GM12878 (cell line): ENCODE results near the gene MRTFA. TPM values are rescaled to one million over a fixed set of nuclear protein-coding genes. Genes with fewer than 3 reads are reported as not detected.
A peak's percentile ranks its signal among the peaks of the same experiment; 100 is the strongest.

Experiments used
- ATAC-seq: fragments of 200-7000 bp; cut with Tn5 transposase; 3 replicates; pipeline ENCODE4 v1.9.1; 2020; ENCODE audit warnings: mild to moderate bottlenecking, moderate library complexity
- BruUV-seq: library from RNA; stranded (reverse); fragments of 400-500 nt; replicated peaks from 2 replicates; lab custom pipeline; 2021; lab: Mats Ljungman, UMichigan
- CTCF ChIA-PET: fragments of 300-600 bp; sonication (Branson Sonifier 250); formaldehyde crosslinking; extraction: SDS; loops from one replicate; lab custom pipeline; 2021; ENCODE audit warnings: inconsistent platforms; lab: Yijun Ruan, JAX
- POLR2A ChIA-PET: fragments of 350-600 bp; formaldehyde crosslinking; extraction: SDS; loops from one replicate; lab custom pipeline; 2021; ENCODE audit warnings: inconsistent platforms; lab: Charles Lee
- RAD21 ChIA-PET: fragments of 300-600 bp; sonication (Branson Sonifier 250); formaldehyde crosslinking; loops from one replicate; lab custom pipeline; 2023; ENCODE audit warnings: antibody characterized with exemption; ENCODE audit not compliant: unreplicated experiment; lab: Charles Lee
- SMC1A ChIA-PET: fragments of 300-600 bp; sonication (Branson Sonifier 250); formaldehyde crosslinking; loops from one replicate; lab custom pipeline; 2023; ENCODE audit not compliant: unreplicated experiment, uncharacterized antibody; lab: Charles Lee
- DNase-seq: peaks from one replicate; pipeline ENCODE4 v3.0.0-alpha.2; 2011; ENCODE audit warnings: low read depth, low spot score
- FAIRE-seq: peaks from 3 replicates; lab custom pipeline; 2011; peaks lifted over from hg19 to GRCh38; lab: Jason Lieb, UNC
- H2AFZ ChIP-seq: 2 replicates; pipeline ENCODE4 v1.6.0; 2011; ENCODE audit warnings: low read depth, low read length, control low read depth; ENCODE audit not compliant: control insufficient read depth
- H3K27ac ChIP-seq: 2 replicates; pipeline ENCODE4 v1.5.1; 2011; ENCODE audit warnings: control low read depth; ENCODE audit not compliant: control insufficient read depth, insufficient read depth
- H3K27me3 ChIP-seq, 2 experiments: replicated peaks in 1 of 2; 2 replicates each; pipeline versions ENCODE4 v1.6.0 to v1.6.1; 2011; ENCODE audit warnings: low read length in 1 of 2; ENCODE audit not compliant: control insufficient read depth in 2 of 2, insufficient read depth in 2 of 2
- H3K36me3 ChIP-seq, 2 experiments: 2 replicates each; pipeline ENCODE4 v1.5.1; 2011; ENCODE audit warnings: low read length in 1 of 2; ENCODE audit not compliant: control insufficient read depth in 2 of 2, insufficient read depth in 2 of 2
- H3K4me1 ChIP-seq: 2 replicates; pipeline ENCODE4 v1.6.1; 2011; ENCODE audit warnings: mild to moderate bottlenecking, low read length, moderate library complexity, mixed read lengths; ENCODE audit not compliant: control insufficient read depth, insufficient read depth
- H3K4me2 ChIP-seq: 2 replicates; pipeline ENCODE4 v1.6.0; 2011; ENCODE audit warnings: control low read depth; ENCODE audit not compliant: control insufficient read depth, insufficient read depth
- H3K4me3 ChIP-seq: fragments of 200-600 bp; sonication (generic); 2 replicates; pipeline ENCODE4 v1.5.1; 2016
- H3K79me2 ChIP-seq: 2 replicates; pipeline ENCODE4 v1.6.0; 2011; ENCODE audit warnings: low read length; ENCODE audit not compliant: control insufficient read depth, insufficient read depth
- H3K9ac ChIP-seq: 2 replicates; pipeline ENCODE4 v1.8.0; 2011; ENCODE audit warnings: low read length, control low read depth, mixed read lengths; ENCODE audit not compliant: control insufficient read depth, insufficient read depth
- H3K9me3 ChIP-seq: replicated peaks from 3 replicates; pipeline ENCODE4 v1.5.1; 2011; ENCODE audit warnings: mild to moderate bottlenecking, low read length; ENCODE audit not compliant: control insufficient read depth, insufficient read depth
- H4K20me1 ChIP-seq: 2 replicates; pipeline ENCODE4 v1.6.0; 2011; ENCODE audit not compliant: control insufficient read depth, insufficient read depth
- FOS ChIP-seq: IDR thresholded peaks from 3 replicates; pipeline ENCODE4 v1.6.1; 2011; ENCODE audit warnings: borderline replicate concordance; ENCODE audit not compliant: insufficient read length; ENCODE audit errors: extremely low read depth
- MEF2A ChIP-seq: IDR thresholded peaks from 2 replicates; pipeline ENCODE4 v1.6.1; 2011; ENCODE audit warnings: low read depth, mild to moderate bottlenecking, low read length, moderate library complexity; ENCODE audit not compliant: insufficient read depth
- POLR2A ChIP-seq: IDR thresholded peaks from 2 replicates; pipeline ENCODE4 v1.6.1; 2011; ENCODE audit warnings: low read depth, mild to moderate bottlenecking, low read length
- RB1 ChIP-seq: fragments of 450-650 bp; formaldehyde crosslinking; IDR thresholded peaks from 2 replicates; pipeline ENCODE4 v1.6.1; 2017; ENCODE audit warnings: mild to moderate bottlenecking, borderline replicate concordance
- WGBS: methylation state at CpG from one replicate; pipeline ENCODE4 v1.1.6; 2016; ENCODE audit warnings: low lambda C conversion rate; ENCODE audit not compliant: insufficient replicate concordance, insufficient coverage; ENCODE audit errors: missing lambda C conversion rate; 5-methylcytosine and 5-hydroxymethylcytosine counted together
- in situ Hi-C: fragments of 300-500 bp; cut with MboI; formaldehyde crosslinking; loops from 9 replicates; pipeline ENCODE4 v1.14.3; 2018; ENCODE audit warnings: mixed read lengths
- intact Hi-C: fragments of 100-400 bp; cut with micrococcal nuclease; formaldehyde crosslinking; loops from one replicate; pipeline ENCODE4 v1.14.2; 2022; ENCODE audit not compliant: unreplicated experiment
- polyA plus RNA-seq, 11 experiments: library from polyadenylated mRNA; depleted of rRNA in 4 of 11; unstranded in 6 of 11; stranded (reverse) in 5 of 11; fragments of >200 nt; fragmentation: Nextera tagmentation in 4 of 11; fragmentation: Illumina TruSeq in 1 of 11; extraction: Ambion mirVana in 4 of 11; extraction: Trizol in 1 of 11; gene quantifications; 1 replicate in 1 of 11; 2 replicates in 10 of 11; pipeline versions ENCODE4 v1.2.1 to v1.2.3, GENCODE V29; 2011 to 2016; ENCODE audit warnings: inconsistent platforms in 2 of 11, missing spikeins in 2 of 11, low read depth in 1 of 11
- total RNA-seq, 4 experiments: library from RNA; depleted of rRNA in 3 of 4; stranded (reverse); fragments of >200 nt in 3 of 4; fragmentation: Illumina TruSeq in 1 of 4; extraction: Trizol in 1 of 4; gene quantifications; 2 replicates each; pipeline versions ENCODE4 v1.2.1 to v1.2.3, GENCODE V29; 2013 to 2021
- TF ChIP-seq, protein P1 (sequence below): IDR thresholded peaks from 2 replicates; pipeline ENCODE4 v1.6.1; 2012; ENCODE audit warnings: low read depth, low read length, improper control_type of control experiment

Gene MRTFA
- total and polyA plus RNA-seq, 10 of the 15 experiments (the other 5 are each of a cell fraction or from before 2014, with no cell fraction given), result 2.0 to 63.9 (median 17.9) TPM

DNA sequence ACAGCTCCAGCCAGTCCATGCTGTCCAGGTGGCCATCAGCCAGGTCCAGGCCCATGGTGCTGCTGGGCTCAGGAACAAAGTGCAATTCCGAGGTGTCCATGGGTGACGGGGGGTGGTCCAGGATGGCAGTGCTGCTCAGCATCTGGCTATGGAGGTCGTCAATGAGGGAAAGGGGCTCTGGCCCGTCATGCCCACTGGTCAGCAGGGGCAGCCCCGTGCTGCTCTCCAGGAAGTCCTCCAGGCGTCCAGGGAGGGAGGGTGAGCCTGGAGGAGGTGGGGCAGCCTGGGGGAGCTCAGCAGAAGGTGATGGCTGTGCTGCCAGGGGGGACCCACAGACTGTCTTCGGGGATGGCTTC is 225.0 kb downstream of the MRTFA start:
- no peak for TF ChIP-seq MEF2A
- TF ChIP-seq POLR2A, result peak; percentile 49; the same call in 1 of the 2 replicates
- Histone ChIP-seq H3K4me2 (no peak overlapping the region), H4K20me1 (no peaks in the 10 kb centered on the region), H3K4me1 (peaks cover 42% of the 10 kb centered on the region), H3K9me3 (no peaks in the 10 kb centered on the region), H3K79me2 (peaks cover 1% of the 10 kb centered on the region), H3K4me3 (no peak overlapping the region), H3K27ac (no peak overlapping the region), H3K36me3 (peaks cover 20 to 45% of the 10 kb centered on the region in 2 experiments), H2AFZ (no peak overlapping the region), H3K9ac (no peak overlapping the region), H3K27me3 (no peaks in the 10 kb centered on the region)
- DNase-seq, result no peak
- RAD21 ChIA-PET, result interaction anchor here (0.6 to 1.2 kb wide), 2 partner anchors 25 to 36 kb away, joined by 3 read pairs; no protein-coding TSS in a partner anchor
- POLR2A ChIA-PET, result no interaction called here
- CTCF ChIA-PET, result interaction anchor here (1.1 to 3.1 kb wide), 4 partner anchors 12 to 235 kb away, joined by 3 to 9 read pairs (median 6); no protein-coding TSS in a partner anchor
- no peak for ATAC-seq
- SMC1A ChIA-PET, result interaction anchor here (0.5 to 1.5 kb wide), 3 partner anchors 11 to 409 kb away, joined by 3 to 6 read pairs (median 6); no protein-coding TSS in a partner anchor
- intact Hi-C loops (no loop called here), in situ Hi-C loops (no loop called here)
- 79% methylated on average over 6 of the region's 7 CpGs for WGBS
- FAIRE-seq, result no peak
- BruUV-seq, result no TSS peak

DNA sequence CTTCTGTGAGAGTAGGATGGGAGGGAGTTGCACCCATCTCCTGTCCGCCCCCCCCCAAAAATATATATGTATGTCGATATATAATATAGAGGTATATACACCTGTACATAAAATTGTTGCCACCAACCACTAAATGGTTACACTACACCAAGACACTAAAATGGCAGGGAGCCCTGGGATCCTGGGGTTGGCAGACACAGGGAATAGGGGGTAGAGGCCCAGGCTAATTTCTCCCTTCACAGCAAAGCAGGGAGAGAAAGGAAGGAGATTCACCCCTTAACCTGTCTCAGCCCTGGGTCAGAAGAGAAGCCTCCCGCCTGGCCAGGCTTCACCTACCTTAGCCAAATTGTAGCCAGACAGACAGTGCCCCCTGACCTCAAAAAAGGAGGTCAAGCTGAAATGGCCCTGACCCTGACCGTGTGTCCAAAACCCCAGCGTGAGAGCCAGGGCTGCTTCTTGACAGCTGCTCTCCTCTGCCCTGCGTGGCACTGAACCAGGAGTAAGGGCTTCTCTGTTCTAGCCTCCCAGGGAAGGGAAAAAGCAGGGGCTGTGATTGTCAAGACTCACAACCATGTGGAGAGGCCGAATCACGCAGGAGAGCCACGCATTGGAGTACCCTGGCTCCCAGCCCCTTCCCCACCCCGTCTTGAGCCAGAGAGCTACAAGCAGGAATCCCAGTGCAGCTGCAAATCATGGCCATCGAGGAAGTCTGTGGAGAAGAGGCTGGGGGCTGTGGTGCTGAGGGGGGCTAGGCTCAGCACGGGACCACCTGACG is 225.6 kb downstream of the MRTFA start:
- Histone ChIP-seq H3K27me3 (no peaks in the 10 kb centered on the region), H3K9ac (no peak overlapping the region), H3K27ac (no peak overlapping the region), H3K4me2 (no peak overlapping the region), H3K4me1 (peaks cover 36% of the 10 kb centered on the region), H3K9me3 (no peaks in the 10 kb centered on the region), H2AFZ (no peak overlapping the region), H4K20me1 (no peaks in the 10 kb centered on the region), H3K4me3 (no peak overlapping the region), H3K36me3 (peaks cover 20 to 46% of the 10 kb centered on the region in 2 experiments), H3K79me2 (peaks cover 1% of the 10 kb centered on the region)
- intact Hi-C loops, result no loop called here
- ATAC-seq (no peak), FAIRE-seq (no peak), DNase-seq (no peak)
- RAD21 ChIA-PET, result interaction anchor here (1.2 kb wide), 1 partner anchor 26 kb away, joined by 3 read pairs; no protein-coding TSS in a partner anchor
- BruUV-seq, result no TSS peak
- in situ Hi-C loops, result no loop called here
- SMC1A ChIA-PET, result interaction anchor here (1.3 to 1.5 kb wide), 2 partner anchors 10 to 25 kb away, joined by 6 read pairs; no protein-coding TSS in a partner anchor
- WGBS, result 86% methylated on average over 13 of the region's 13 CpGs
- CTCF ChIA-PET, result interaction anchor here (1.1 to 3.1 kb wide), 3 partner anchors 11 to 235 kb away, joined by 3 to 9 read pairs (median 7); no protein-coding TSS in a partner anchor
- TF ChIP-seq FOS (no peak), RB1 (no peak)
- TF ChIP-seq, protein P1, sequence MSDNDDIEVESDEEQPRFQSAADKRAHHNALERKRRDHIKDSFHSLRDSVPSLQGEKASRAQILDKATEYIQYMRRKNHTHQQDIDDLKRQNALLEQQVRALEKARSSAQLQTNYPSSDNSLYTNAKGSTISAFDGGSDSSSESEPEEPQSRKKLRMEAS, result no peak
- POLR2A ChIA-PET, result no interaction called here
